GM18508 (cell line): ENCODE results near the gene ZNF749.
A peak's percentile ranks its signal among the peaks of the same experiment; 100 is the strongest.

Source experiments
- ATAC-seq: cut with Tn5 transposase; IDR thresholded peaks from one replicate; pipeline ENCODE4 v1.9.1; 2021; ENCODE audit warnings: moderate number of reproducible peaks; ENCODE audit not compliant: insufficient read depth, unreplicated experiment

ZNF749 gene

GRCh38 chr19:57435062-57435978 lies at the start of gene ZNF749:
ZNF749 (plus strand) TSS chr19:57435325; CDS start chr19:57435579, 254 bp downstream.
- ATAC-seq, result peak; percentile 88

- ATAC-seq, result no peak
Measured at GRCh38 chr19:57389194-57389729, 45.9 kb upstream of the ZNF749 start.

- ATAC-seq, result peak; percentile 93
Measured at GRCh38 chr19:57389730-57390598, 45.2 kb upstream of the ZNF749 start, which contains the start of gene ZNF548. ZNF548 (plus strand) TSS chr19:57389854; CDS start chr19:57390100, 246 bp downstream.

GRCh38 chr19:57395710-57396109 lies 39.4 kb upstream of the ZNF749 start:
- no peak for ATAC-seq

GRCh38 chr19:57398868-57399267 lies 36.3 kb upstream of the ZNF749 start:
- no peak for ATAC-seq

- no peak for ATAC-seq
Measured at GRCh38 chr19:57403737-57404563, 31.2 kb upstream of the ZNF749 start.

GRCh38 chr19:57406516-57407123 lies 28.5 kb upstream of the ZNF749 start:
- ATAC-seq, result no peak

GRCh38 chr19:57410877-57411671 lies 24.1 kb upstream of the ZNF749 start, which contains the start of gene ZNF17:
ZNF17 (plus strand) TSS chr19:57411161; CDS start chr19:57413616, 2,455 bp downstream.
- ATAC-seq, result peak; percentile 87

GRCh38 chr19:57419439-57419838 lies 15.7 kb upstream of the ZNF749 start:
- ATAC-seq, result no peak

- no peak for ATAC-seq
Measured at GRCh38 chr19:57421037-57421436, 14.1 kb upstream of the ZNF749 start.

GRCh38 chr19:57434386-57435061 lies 601 bp upstream of the ZNF749 start:
- peak; percentile 8 for ATAC-seq

- ATAC-seq, result no peak
Measured at GRCh38 chr19:57436417-57436816, 1.3 kb downstream of the ZNF749 start.

- ATAC-seq, result no peak
Measured at GRCh38 chr19:57437931-57438330, 2.8 kb downstream of the ZNF749 start.

GRCh38 chr19:57438925-57439324 lies 3.8 kb downstream of the ZNF749 start:
- ATAC-seq, result no peak

GRCh38 chr19:57441979-57442752 lies 7.0 kb downstream of the ZNF749 start:
- ATAC-seq, result no peak

GRCh38 chr19:57443121-57443696 lies 8.1 kb downstream of the ZNF749 start:
- ATAC-seq, result no peak

GRCh38 chr19:57452307-57452706 lies 17.2 kb downstream of the ZNF749 start:
- no peak for ATAC-seq
